ENCODE data around the gene FMO2. TPM values are rescaled to one million over a fixed set of nuclear protein-coding genes. Genes with fewer than 3 reads are reported as not detected.

Gene FMO2
- polyA plus RNA-seq, 1 donor (not counting 4 experiments of a cell fraction or from before 2014, with no cell fraction given) = 0.05 TPM

- dilution Hi-C loops (cut with MboI; ENCODE audit: extremely low pct_ligation_motif_present, low sequenced_read_pairs) = no loop called here
- no peak for TF ChIP-seq EZH2 (IDR thresholded peaks at IDR 0.05; ENCODE audit: low read length)
- TF ChIP-seq CTCF (optimal IDR thresholded peaks at IDR 0.05 in 1 of 3, IDR thresholded peaks at IDR 0.05 in 1 of 3, conservative IDR thresholded peaks at IDR 0.05 in 1 of 3; ENCODE audit: extremely low read depth in 1 of 3, insufficient read depth in 2 of 3, low read length in 3 of 3) = no peak
- Histone ChIP-seq H3K79me2 (ENCODE audit: control insufficient read depth, insufficient read depth, low read length) (no peaks in the 10 kb centered on the region), H3K27ac (ENCODE audit: control insufficient read depth, insufficient read depth, low read length) (no peak overlapping the region), H3K4me1 (ENCODE audit: control insufficient read depth, extremely low read depth, insufficient read depth, low read length) (peaks cover 12% of the 10 kb centered on the region), H3K9me1 (ENCODE audit: control insufficient read depth, extremely low read depth, insufficient read depth, low read length) (no peaks in the 10 kb centered on the region), H3K36me3 (ENCODE audit: control insufficient read depth in 2 of 2, extremely low read depth in 1 of 2, insufficient read depth in 2 of 2, low read length in 2 of 2) (no peaks in the 10 kb centered on the region), H3K4me3 (ENCODE audit: control insufficient read depth in 2 of 3, extremely low read depth in 1 of 3, insufficient read depth in 2 of 3, low read depth in 1 of 3, low read length in 3 of 3) (no peak overlapping the region), H3K4me2 (ENCODE audit: control insufficient read depth, extremely low read depth, insufficient read depth, low read depth, low read length) (no peak overlapping the region), H2AFZ (ENCODE audit: control insufficient read depth, low read length) (no peak overlapping the region), H4K20me1 (ENCODE audit: control insufficient read depth, extremely low read depth, insufficient read depth, low read length) (no peaks in the 10 kb centered on the region), H3K27me3 (ENCODE audit: control insufficient read depth, extremely low read depth, insufficient read depth, low read length) (no peaks in the 10 kb centered on the region), H3K9ac (ENCODE audit: control insufficient read depth, extremely low read depth, insufficient read depth, low read length) (no peak overlapping the region), H3K9me3 (ENCODE audit: control insufficient read depth, low read depth, low read length) (no peaks in the 10 kb centered on the region)
- FAIRE-seq (no peak), DNase-seq (ENCODE audit: low read depth, low spot score) (no peak)
Measured at GRCh38 chr1:171248841-171249240, 63.7 kb downstream of the FMO2 start.

DNA sequence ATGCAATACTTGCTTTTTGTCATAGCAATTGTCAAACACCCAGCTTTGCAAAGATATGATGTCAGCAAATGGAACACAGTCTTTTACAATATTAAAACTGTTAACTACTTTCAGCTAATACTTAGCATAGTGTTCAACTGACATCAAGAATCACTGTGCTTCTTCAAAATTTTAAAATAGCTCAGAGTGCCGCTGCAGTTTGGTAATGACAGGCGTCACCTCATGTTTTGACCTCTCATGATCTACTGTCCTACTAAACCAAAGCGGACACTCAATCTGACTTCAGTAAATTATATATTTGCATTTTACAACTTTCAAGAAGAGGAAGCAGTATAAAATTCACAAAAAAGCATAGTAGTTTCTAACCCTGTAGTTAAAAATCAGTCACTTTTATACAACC lies 65.2 kb downstream of the FMO2 start:
- no peak overlapping the region for H3K9ac ChIP-seq (ENCODE audit: control insufficient read depth, extremely low read depth, insufficient read depth, low read length)
- TF ChIP-seq CTCF (optimal IDR thresholded peaks at IDR 0.05 in 1 of 3, IDR thresholded peaks at IDR 0.05 in 1 of 3, conservative IDR thresholded peaks at IDR 0.05 in 1 of 3; ENCODE audit: extremely low read depth in 1 of 3, insufficient read depth in 2 of 3, low read length in 3 of 3) = no peak
- TF ChIP-seq EZH2 (IDR thresholded peaks at IDR 0.05; ENCODE audit: low read length) = no peak
- no peak overlapping the region for H2AFZ ChIP-seq (ENCODE audit: control insufficient read depth, low read length)
- no peaks in the 10 kb centered on the region for H3K36me3 ChIP-seq (ENCODE audit: control insufficient read depth in 2 of 2, extremely low read depth in 1 of 2, insufficient read depth in 2 of 2, low read length in 2 of 2)
- H3K4me3 ChIP-seq (ENCODE audit: control insufficient read depth in 2 of 3, extremely low read depth in 1 of 3, insufficient read depth in 2 of 3, low read depth in 1 of 3, low read length in 3 of 3) = no peak overlapping the region
- H3K4me2 ChIP-seq (ENCODE audit: control insufficient read depth, extremely low read depth, insufficient read depth, low read depth, low read length) = no peak overlapping the region
- H3K27me3 ChIP-seq (ENCODE audit: control insufficient read depth, extremely low read depth, insufficient read depth, low read length) = no peaks in the 10 kb centered on the region
- no peaks in the 10 kb centered on the region for H3K79me2 ChIP-seq (ENCODE audit: control insufficient read depth, insufficient read depth, low read length)
- H3K27ac ChIP-seq (ENCODE audit: control insufficient read depth, insufficient read depth, low read length) = no peak overlapping the region
- no peaks in the 10 kb centered on the region for H4K20me1 ChIP-seq (ENCODE audit: control insufficient read depth, extremely low read depth, insufficient read depth, low read length)
- H3K4me1 ChIP-seq (ENCODE audit: control insufficient read depth, extremely low read depth, insufficient read depth, low read length) = peaks cover 22% of the 10 kb centered on the region
- DNase-seq (ENCODE audit: low read depth, low spot score) (no peak), FAIRE-seq (no peak)
- dilution Hi-C loops (cut with MboI; ENCODE audit: extremely low pct_ligation_motif_present, low sequenced_read_pairs) = no loop called here
- H3K9me1 ChIP-seq (ENCODE audit: control insufficient read depth, extremely low read depth, insufficient read depth, low read length) = no peaks in the 10 kb centered on the region
- H3K9me3 ChIP-seq (ENCODE audit: control insufficient read depth, low read depth, low read length) = no peaks in the 10 kb centered on the region
